Measurements from ENCODE around the gene BMERB1. TPM values are rescaled to one million over a fixed set of nuclear protein-coding genes. Genes with fewer than 3 reads are reported as not detected.

Gene BMERB1
- total and polyA plus RNA-seq, 9 of the 15 experiments (the other 6 are each of a cell fraction or from before 2014, with no cell fraction given) = 0.29 to 2.9 (median 0.94) TPM

DNA sequence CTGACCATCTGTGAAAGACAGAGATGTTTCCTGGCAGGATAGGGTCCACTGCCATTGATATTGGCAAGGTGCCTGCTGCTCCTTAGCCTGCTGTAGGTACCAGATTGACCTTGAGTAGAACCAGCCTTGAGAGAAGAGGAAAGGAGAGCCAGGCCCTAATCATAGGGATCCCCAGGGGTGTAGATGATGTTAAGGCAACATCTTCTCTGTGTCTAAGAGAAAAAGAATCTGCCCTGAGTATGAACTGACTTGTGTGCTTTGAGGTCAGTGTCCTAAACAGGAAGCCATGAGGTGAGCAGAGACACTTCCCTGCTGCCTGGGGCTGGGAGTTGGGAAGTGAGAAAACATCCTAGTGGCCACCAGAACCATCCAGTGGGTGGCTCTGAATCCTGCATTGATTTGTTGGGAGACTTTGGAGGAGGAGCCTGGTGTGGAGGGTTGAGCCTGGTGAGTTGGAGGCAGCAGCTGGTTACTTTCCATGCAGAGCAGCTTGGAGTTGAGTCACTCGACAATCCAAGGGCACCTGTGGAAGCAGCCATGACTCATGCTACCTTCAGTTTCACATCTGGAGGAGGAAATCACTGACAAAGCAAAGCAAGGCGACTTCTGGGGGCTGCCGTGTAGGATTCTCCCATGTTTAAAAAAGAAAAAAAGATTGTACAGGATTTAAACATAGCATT lies 47.8 kb downstream of the BMERB1 start (continued):
- TF ChIP-seq, protein P1, sequence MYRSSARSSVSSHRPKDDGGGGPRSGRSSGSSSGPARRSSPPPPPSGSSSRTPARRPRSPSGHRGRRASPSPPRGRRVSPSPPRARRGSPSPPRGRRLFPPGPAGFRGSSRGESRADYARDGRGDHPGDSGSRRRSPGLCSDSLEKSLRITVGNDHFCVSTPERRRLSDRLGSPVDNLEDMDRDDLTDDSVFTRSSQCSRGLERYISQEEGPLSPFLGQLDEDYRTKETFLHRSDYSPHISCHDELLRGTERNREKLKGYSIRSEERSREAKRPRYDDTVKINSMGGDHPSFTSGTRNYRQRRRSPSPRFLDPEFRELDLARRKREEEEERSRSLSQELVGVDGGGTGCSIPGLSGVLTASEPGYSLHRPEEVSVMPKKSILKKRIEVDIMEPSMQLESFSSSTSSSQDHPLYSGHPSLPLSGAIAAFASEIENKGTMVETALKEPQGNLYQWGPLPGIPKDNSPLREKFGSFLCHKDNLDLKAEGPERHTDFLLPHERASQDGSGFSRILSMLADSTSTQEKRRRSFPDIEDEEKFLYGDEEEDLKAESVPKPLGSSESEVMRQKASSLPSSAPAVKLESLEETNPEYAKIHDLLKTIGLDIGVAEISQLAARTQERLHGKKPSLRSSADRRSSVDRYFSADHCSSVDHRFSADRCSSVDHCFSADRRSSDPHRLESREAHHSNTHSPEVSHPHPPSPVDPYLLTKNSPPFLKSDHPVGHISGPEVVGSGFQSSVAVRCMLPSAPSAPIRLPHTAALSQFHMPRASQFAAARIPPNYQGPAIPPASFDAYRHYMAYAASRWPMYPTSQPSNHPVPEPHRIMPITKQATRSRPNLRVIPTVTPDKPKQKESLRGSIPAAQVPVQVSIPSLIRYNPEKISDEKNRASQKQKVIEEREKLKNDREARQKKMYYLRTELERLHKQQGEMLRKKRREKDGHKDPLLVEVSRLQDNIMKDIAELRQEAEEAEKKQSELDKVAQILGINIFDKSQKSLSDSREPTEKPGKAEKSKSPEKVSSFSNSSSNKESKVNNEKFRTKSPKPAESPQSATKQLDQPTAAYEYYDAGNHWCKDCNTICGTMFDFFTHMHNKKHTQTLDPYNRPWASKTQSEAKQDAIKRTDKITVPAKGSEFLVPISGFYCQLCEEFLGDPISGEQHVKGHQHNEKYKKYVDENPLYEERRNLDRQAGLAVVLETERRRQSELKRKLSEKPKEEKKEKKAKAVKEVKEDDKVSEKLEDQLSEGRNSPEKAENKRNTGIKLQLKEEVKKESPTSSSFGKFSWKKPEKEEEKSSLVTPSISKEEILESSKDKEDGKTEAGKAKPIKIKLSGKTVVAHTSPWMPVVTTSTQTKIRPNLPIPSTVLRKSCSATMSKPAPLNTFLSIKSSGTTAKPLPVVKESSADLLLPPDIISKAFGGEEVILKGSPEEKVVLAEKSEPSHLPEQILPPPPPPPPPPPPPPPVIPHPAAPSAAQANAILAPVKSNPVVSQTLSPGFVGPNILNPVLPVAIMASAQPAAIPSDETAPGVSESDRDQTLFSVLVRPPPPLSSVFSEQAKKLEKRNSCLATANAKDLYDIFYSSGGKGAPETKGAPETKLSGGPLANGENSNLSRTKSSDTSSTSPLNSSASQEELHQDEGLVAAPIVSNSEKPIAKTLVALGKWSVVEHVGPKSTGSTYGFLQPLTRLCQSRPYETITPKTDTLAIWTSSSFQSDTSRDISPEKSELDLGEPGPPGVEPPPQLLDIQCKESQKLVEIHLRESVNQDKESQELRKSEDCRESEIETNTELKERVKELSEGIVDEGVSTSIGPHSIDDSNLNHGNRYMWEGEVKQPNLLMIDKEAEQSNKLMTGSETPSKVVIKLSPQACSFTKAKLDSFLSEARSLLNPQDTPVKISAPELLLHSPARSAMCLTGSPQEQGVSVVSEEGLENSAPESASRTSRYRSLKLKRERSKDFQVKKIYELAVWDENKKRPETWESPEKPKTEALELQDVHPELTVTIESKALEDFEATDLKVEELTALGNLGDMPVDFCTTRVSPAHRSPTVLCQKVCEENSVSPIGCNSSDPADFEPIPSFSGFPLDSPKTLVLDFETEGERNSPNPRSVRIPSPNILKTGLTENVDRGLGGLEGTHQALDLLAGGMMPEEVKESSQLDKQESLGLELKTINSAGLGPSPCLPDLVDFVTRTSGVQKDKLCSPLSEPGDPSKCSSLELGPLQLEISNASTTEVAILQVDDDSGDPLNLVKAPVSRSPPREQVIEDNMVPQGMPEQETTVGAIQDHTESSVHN (IDR thresholded peaks at IDR 0.05; ENCODE audit: borderline replicate concordance in 1 of 2, low read depth in 1 of 2) = 0 out of 4 replicates have a peak, but pooled peaks of 1 of the 2 experiments have one; percentile 58
- TF ChIP-seq YY1 (IDR thresholded peaks at IDR 0.05; ENCODE audit: borderline replicate concordance in 1 of 3, control insufficient read depth in 1 of 3, extremely low read depth in 1 of 3, insufficient read depth in 3 of 3, insufficient read length in 1 of 3, insufficient replicate concordance in 2 of 3, low read depth in 1 of 3, low read length in 2 of 3) (peak in 1 of 3 experiments; percentile 24), C11orf30 (IDR thresholded peaks at IDR 0.05; ENCODE audit: low read depth) (0 out of 2 replicates have a peak, but pooled peaks have one; percentile 15), SMARCA4 (IDR thresholded peaks at IDR 0.05) (peak; percentile 62; the same call in 1 of the 2 replicates), RFX5 (IDR thresholded peaks at IDR 0.05; ENCODE audit: low read depth, low read length) (no peak), PML (IDR thresholded peaks at IDR 0.05; ENCODE audit: low read length) (no peak)
- TF ChIP-seq, protein P2, sequence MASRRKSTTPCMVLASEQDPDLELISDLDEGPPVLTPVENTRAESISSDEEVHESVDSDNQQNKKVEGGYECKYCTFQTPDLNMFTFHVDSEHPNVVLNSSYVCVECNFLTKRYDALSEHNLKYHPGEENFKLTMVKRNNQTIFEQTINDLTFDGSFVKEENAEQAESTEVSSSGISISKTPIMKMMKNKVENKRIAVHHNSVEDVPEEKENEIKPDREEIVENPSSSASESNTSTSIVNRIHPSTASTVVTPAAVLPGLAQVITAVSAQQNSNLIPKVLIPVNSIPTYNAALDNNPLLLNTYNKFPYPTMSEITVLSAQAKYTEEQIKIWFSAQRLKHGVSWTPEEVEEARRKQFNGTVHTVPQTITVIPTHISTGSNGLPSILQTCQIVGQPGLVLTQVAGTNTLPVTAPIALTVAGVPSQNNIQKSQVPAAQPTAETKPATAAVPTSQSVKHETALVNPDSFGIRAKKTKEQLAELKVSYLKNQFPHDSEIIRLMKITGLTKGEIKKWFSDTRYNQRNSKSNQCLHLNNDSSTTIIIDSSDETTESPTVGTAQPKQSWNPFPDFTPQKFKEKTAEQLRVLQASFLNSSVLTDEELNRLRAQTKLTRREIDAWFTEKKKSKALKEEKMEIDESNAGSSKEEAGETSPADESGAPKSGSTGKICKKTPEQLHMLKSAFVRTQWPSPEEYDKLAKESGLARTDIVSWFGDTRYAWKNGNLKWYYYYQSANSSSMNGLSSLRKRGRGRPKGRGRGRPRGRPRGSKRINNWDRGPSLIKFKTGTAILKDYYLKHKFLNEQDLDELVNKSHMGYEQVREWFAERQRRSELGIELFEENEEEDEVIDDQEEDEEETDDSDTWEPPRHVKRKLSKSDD (conservative IDR thresholded peaks at IDR 0.05; ENCODE audit: low read length) = no peak
- TF ChIP-seq, protein P3, sequence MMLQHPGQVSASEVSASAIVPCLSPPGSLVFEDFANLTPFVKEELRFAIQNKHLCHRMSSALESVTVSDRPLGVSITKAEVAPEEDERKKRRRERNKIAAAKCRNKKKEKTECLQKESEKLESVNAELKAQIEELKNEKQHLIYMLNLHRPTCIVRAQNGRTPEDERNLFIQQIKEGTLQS (IDR thresholded peaks at IDR 0.05) = peak; percentile 90
- TF ChIP-seq, protein P3 (CRISPR knock-in tag; conservative IDR thresholded peaks at IDR 0.05) = no peak

All from K562 (cell line).